Left colon (tissue), 2 donors: ENCODE results near the gene GLS2. TPM values are rescaled to one million over a fixed set of nuclear protein-coding genes. Genes with fewer than 3 reads are reported as not detected.
"Not testable (repeated sequence)": the region's sequence is repeated elsewhere in the genome, so short reads cannot be mapped to it uniquely, and the experiment has no call there.

Experiments used
- ATAC-seq: fragments of 200-7000 bp; cut with Tn5 transposase; one replicate; pipeline ENCODE4 v1.9.1; 2020; ENCODE audit warnings: mild to moderate bottlenecking, moderate library complexity
- DNase-seq, 2 donors: peaks; one replicate each; pipeline ENCODE4 v3.0.0-alpha.2; 2020
- intact Hi-C, 2 donors: fragments of 100-400 bp; cut with DNase I in 1 of 2; cut with micrococcal nuclease in 1 of 2; formaldehyde crosslinking; loops; one replicate each; pipeline versions ENCODE4 v1.11.2 to v1.14.0; 2022; cut with DNase I, micrococcal nuclease
- long read RNA-seq: library from polyadenylated mRNA; unstranded; transcript quantifications from one replicate; pipeline ENCODE4 v2.0.0, GENCODE V29; 2021
- total RNA-seq, 2 donors: library from RNA; stranded (reverse); fragmentation: NEBNext Ultra II Directional; extraction: Animal tissue kit (Norgen Biotek cat#: 25700); gene quantifications; one replicate each; pipeline ENCODE4 v1.2.1, GENCODE V29; 2021
- donor health status: DM: no; HTN: no; CAD: no.
- donor health status: DM: yes; HTN: yes; CAD: no.

GLS2 gene
- 1 to 10 TPM in 1 of 2 donors, under 1 TPM in 1; 0.53 to 1.0 TPM for total RNA-seq
- long read RNA-seq, partial matches to known transcripts = 1 of 2 reads
- long read RNA-seq, other reads (novel, unspliced or antisense) = 0 of 2 reads

DNA sequence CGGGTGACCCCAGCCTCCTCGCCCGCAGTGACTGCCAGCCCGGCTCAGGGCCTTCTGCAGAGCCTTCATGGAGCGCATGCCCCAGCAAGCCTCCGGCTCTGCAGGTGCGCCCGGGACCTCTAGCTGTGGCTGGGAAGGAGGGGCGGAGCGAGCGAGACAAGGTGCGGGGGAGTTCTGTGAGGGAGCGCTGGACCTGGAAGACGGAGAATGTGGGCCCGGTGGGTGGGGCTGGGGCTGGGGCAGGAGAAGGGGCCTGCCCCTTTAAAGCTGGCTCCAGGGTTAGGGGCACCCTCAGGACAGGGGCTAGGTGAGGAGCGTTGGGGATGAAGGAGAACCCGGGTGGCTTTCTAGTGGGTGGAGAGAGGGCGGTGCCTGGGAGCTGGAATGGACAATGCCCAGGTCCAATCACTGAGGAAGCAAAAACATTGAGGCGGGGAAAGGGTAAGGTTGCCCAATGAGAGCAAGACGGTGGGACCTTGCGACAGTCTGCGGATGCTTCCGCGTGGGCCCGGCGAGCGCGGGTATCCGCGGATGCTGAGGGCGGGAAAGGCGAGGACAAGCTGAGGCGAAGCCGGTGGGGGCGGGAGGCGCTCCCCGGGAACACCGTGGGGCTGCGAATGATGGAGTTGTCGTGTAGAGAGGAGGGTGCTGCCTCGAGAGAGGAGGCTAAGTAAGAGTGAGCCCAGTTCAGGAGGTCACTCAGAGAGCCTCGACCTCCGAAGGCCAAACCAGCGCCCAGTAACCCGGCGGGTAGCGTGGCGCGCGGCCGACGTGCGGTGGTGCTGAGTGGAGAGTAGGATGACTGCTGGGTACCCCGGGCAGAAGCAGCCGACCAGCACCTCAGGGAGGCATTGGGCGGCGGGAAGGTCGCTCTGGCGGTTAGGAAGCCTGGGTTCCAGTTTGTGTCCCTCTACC lies at the start of gene GLS2:
GLS2 (minus strand) TSS at position 121 of the 915 bp plus-strand sequence; CDS start at position 78, 43 bp downstream.
- intact Hi-C loops = no loop called here
- DNase-seq (peak; percentile 76 to 79), ATAC-seq (peak; percentile 97)

DNA sequence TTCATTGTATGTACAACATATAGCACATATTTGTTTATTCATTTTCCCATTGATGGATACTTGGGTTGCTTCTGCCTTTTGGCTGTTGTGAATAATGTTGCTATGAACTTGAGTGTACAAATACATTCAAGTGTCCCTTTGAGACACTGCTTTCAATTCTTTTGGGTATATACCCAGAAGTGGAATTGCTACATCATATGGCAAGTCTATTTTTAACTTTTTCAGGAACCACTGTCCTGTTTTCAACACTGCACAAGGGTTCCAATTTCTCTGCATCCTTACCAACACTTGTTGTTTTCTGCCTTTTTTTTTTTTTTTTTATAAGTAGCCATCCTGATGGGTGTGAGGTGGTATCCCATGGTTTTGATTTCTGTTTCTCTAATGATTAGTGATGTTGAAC lies 49.6 kb upstream of the GLS2 start:
- intact Hi-C loops = no loop called here
- no peak for ATAC-seq
- no peak for DNase-seq

- intact Hi-C loops = no loop called here
- DNase-seq (no peak), ATAC-seq (no peak)
These were observed 42.6 kb upstream of the GLS2 start for GRCh38 chr12:56530390-56531055.

GRCh38 chr12:56529656-56530055 lies 41.7 kb upstream of the GLS2 start:
- ATAC-seq = no peak
- intact Hi-C loops = no loop called here
- no peak for DNase-seq

DNA sequence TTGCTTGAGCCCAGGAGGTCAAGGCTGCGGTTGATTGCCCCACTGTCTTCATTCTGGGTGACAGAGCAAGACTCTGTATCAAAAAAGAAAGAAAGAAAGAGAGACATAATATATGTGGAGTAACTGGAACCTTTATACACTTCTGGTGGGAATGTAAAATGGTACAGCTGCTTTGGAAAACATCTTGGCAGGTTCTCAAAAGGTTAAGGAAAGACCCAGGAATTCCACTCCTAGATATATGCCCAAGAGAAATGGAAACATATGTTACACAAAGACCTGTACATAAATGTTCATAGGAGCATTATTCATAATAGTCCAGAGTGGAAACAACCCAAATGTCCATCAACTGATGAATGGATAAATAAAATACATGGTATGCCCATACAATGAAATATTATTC lies 40.9 kb upstream of the GLS2 start:
- ATAC-seq (no peak), DNase-seq (no peak)
- intact Hi-C loops = no loop called here

DNA sequence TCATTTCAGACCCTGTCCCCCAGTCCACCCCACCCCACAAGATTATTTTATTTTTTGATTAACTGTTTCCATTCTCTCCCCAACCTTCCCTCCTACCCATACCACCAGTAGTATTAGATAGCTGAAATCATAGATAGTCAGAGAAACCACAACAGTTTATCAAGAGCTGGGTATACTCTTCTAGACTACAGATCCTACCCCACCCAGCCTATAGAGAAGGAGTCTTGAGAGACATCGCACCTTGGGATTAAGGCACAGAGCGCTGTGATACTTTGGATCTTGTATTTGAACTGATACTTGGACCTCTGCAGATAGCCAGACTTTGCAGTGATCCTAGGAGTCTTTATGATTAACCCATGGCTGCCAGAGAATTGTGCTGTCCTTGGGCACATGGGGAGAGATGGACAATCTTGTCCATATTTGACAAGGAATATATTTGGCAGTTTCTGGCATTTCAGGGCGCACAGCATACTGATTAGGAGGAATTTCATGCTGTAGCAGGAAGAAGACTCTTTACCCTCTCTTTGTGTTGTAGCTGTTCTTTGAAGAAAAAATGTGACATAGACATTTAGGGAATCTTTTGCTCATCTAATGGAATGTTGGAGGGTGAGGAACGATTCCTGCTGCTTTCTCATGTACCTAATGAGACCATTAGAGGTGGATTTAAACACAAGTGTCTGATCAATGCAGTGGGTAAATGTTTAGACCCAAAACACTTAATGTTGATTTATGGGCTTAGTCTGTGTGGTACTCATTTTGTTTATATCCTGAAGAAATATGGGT lies 34.6 kb upstream of the GLS2 start:
- peak; percentile 42 for ATAC-seq
- no peak for DNase-seq
- intact Hi-C loops = loop anchor here in 1 of 2 donors (5.0 kb wide), 1 partner anchor 110 kb away; the partner anchor contains the start of gene BAZ2A

GRCh38 chr12:56521590-56522371 lies 33.8 kb upstream of the GLS2 start, which contains the start of gene RBMS2:
TSS of gene RBMS2 (plus strand) at chr12:56521820. CDS start at chr12:56522024, 204 bp downstream.
- peak; percentile 93 for ATAC-seq
- peak; percentile 69 to 90 for DNase-seq
- intact Hi-C loops = loop anchor here in 1 of 2 donors (5.0 kb wide), 1 partner anchor 111 kb away; the partner anchor contains the start of gene BAZ2A

DNA sequence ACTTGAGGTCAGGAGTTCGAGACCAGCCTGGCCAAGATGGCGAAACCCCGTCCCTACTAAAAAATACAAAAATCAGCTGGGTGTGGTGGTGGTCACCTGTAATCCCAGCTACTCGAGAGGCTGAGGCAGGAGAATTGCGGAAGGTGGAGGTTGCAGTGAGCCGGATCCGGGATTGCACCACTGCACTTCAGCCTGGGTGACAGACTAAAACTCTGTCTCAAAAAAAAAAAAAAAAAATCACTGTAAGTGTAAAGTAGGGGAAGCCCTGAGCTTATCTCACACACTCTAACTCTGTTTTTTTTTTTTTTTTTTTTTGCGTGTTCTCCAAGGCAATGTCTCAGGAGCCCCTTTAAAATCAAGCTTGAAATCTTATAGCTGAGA lies 33.2 kb upstream of the GLS2 start:
- DNase-seq (no peak), ATAC-seq (peak; percentile 28)
- intact Hi-C loops = loop anchor here in 1 of 2 donors (5.0 kb wide), 1 partner anchor 111 kb away; the partner anchor contains the start of gene BAZ2A

DNA sequence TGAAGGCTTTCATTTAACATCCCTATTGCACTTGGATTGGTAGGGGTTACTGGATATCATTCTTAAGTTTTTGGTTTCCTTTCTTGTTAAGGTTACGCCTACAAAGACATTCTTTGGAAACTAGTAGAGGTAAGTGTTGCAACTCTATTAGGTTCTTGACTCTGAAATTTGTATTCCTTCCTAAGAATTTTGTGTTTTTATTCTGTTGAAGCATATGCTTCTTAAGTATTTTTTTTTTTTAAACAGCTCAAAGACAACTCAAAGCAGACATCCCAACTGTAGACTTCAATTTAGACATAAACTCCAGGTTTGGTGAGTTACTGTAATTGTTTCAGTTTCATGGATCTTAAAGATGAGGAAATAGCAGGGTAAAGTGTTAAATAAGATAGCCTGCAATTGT lies 32.5 kb upstream of the GLS2 start:
- no peak for ATAC-seq
- DNase-seq = no peak
- intact Hi-C loops = loop anchor here in 1 of 2 donors (5.0 kb wide), 1 partner anchor 112 kb away; the partner anchor contains the start of gene BAZ2A

GRCh38 chr12:56520048-56520447 lies 32.1 kb upstream of the GLS2 start:
- no peak for ATAC-seq
- intact Hi-C loops = loop anchor here in 1 of 2 donors (5.0 kb wide), 1 partner anchor 112 kb away; the partner anchor contains the start of gene BAZ2A
- DNase-seq = no peak

GRCh38 chr12:56518570-56518969 lies 30.6 kb upstream of the GLS2 start:
- ATAC-seq (peak; percentile 21), DNase-seq (no peak)
- intact Hi-C loops = loop anchor here in 1 of 2 donors (10.0 kb wide), 1 partner anchor 56 kb away; no protein-coding TSS in a partner anchor

DNA sequence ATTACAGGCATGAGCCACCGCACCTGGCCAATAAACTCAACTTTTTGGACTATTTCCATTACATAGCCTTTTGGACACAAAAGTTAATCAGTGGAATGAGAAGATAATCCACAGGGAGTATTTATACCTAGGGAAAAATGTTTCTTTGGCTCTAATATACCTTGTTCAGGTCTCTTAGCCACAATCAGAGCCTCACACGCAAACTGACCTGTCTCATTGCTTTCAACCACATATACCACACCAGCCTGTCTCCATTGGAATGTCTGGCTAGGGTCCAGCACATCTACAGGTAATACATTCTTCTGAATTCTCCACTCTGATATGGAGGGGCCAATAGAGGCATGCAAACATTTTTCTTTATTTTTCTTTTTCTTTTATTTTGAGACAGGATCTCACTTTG lies 29.9 kb upstream of the GLS2 start:
- ATAC-seq (no peak), DNase-seq (no peak)

GRCh38 chr12:56514014-56514318 lies 26.0 kb upstream of the GLS2 start:
- intact Hi-C loops = loop anchor here (5.0 to 10.0 kb wide), 2 partner anchors 58 to 61 kb away; no protein-coding TSS in a partner anchor
- not testable (repeated sequence) for DNase-seq
- peak; percentile 8 for ATAC-seq

More for the DNA sequence above, 29.9 kb upstream of the GLS2 start:
- intact Hi-C loops = loop anchor here in 1 of 2 donors (10.0 kb wide), 1 partner anchor 57 kb away; no protein-coding TSS in a partner anchor

DNA sequence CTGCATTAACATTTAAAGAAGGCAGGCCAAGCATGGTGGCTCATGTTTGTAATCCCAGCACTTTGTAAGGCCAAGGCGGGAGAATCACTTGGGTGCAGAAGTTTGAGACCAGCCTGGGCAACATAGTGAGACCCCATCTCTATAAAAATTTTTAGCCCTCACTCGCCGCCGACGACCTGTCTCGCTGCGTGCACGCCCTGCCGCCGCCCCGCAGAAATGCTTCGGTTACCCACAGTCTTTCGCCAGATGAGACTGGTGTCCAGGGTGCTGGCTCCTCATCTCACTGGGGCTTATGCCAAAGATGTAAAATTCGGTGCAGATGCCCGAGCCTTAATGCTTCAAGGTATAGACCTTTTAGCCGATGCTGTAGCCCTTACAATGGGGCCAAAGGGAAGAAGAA lies 22.8 kb upstream of the GLS2 start:
- no peak for ATAC-seq
- intact Hi-C loops = loop anchor here (5.0 to 10.0 kb wide), 2 partner anchors 62 to 64 kb away; no protein-coding TSS in a partner anchor
- DNase-seq = no peak

- not testable (repeated sequence) for ATAC-seq
These were observed 11.9 kb upstream of the GLS2 start for GRCh38 chr12:56499879-56500278.

DNA sequence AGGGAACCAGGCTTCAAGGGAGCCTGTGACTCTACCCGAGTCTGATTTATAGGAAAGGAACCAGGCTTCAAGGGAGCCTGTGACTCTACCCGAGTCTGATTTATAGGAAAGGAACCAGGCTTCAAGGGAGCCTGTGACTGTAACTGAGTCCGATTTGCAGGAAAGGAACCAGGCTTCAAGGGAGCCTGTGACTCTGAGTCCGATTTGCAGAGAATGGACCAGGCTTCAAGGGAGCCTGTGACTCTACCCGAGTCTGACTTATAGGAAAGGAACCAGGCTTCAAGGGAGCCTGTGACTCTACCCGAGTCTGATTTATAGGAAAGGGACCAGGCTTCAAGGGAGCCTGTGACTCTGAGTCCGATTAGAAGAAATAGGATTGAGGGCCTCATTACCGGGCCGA lies 11.5 kb upstream of the GLS2 start:
- intact Hi-C loops, ATAC-seq, DNase-seq: not testable (repeated sequence)

More at GRCh38 chr12:56499879-56500278, 11.9 kb upstream of the GLS2 start:
- intact Hi-C loops, DNase-seq: not testable (repeated sequence)

- intact Hi-C loops, ATAC-seq, DNase-seq: not testable (repeated sequence)
These were observed 10.4 kb upstream of the GLS2 start for GRCh38 chr12:56498126-56498902.
